AG09309 (cell line): ENCODE data around the gene TSPAN9.

Experiments
- DNase-seq: peaks from one replicate; pipeline ENCODE4 v3.0.0-alpha.2; 2010; ENCODE audit warnings: low read depth
- H3K4me3 ChIP-seq: 2 replicates; pipeline ENCODE4 v1.5.1; 2011; ENCODE audit warnings: mild to moderate bottlenecking, low read depth, low read length, moderate library complexity; ENCODE audit not compliant: control insufficient read depth
- CTCF ChIP-seq: IDR thresholded peaks from 2 replicates; pipeline ENCODE4 v1.5.1; 2011; ENCODE audit warnings: mild to moderate bottlenecking, low read depth, low read length, inconsistent platforms; ENCODE audit not compliant: insufficient read depth, control insufficient read depth; ENCODE audit errors: missing control alignments

The TSPAN9 gene

GRCh38 chr12:3144495-3144894 is 67.3 kb downstream of the TSPAN9 start:
- H3K4me3 ChIP-seq, result no peak overlapping the region
- TF ChIP-seq CTCF, result no peak
- DNase-seq, result no peak

- H3K4me3 ChIP-seq, result no peak overlapping the region
- DNase-seq, result no peak
- no peak for TF ChIP-seq CTCF
Observed at GRCh38 chr12:3145033-3145432, 67.9 kb downstream of the TSPAN9 start.

GRCh38 chr12:3145546-3146310 is 68.5 kb downstream of the TSPAN9 start:
- no peak for TF ChIP-seq CTCF
- no peak overlapping the region for H3K4me3 ChIP-seq
- DNase-seq, result no peak

GRCh38 chr12:3147260-3147659 is 70.1 kb downstream of the TSPAN9 start:
- TF ChIP-seq CTCF, result no peak
- no peak overlapping the region for H3K4me3 ChIP-seq
- no peak for DNase-seq

- no peak for DNase-seq
- TF ChIP-seq CTCF, result no peak
- H3K4me3 ChIP-seq, result no peak overlapping the region
Observed at GRCh38 chr12:3148366-3149000, 71.3 kb downstream of the TSPAN9 start.

- DNase-seq, result no peak
- no peak for TF ChIP-seq CTCF
- H3K4me3 ChIP-seq, result no peak overlapping the region
Observed at GRCh38 chr12:3149515-3150307, 72.5 kb downstream of the TSPAN9 start.
